GM18907 (cell line): Measurements from ENCODE around the gene RNF208.
A peak's percentile ranks its signal among the peaks of the same experiment; 100 is the strongest.

Source experiments
- ATAC-seq: cut with Tn5 transposase; IDR thresholded peaks from one replicate; pipeline ENCODE4 v1.9.1; 2021; ENCODE audit warnings: mild to moderate bottlenecking, moderate library complexity; ENCODE audit not compliant: unreplicated experiment

Gene RNF208

GRCh38 chr9:137228506-137228967 is 6.5 kb upstream of the RNF208 start:
- ATAC-seq, result no peak

- no peak for ATAC-seq
Observed at GRCh38 chr9:137227853-137228505, 5.9 kb upstream of the RNF208 start.

- no peak for ATAC-seq
Observed at GRCh38 chr9:137227054-137227852, 5.2 kb upstream of the RNF208 start, which contains the start of gene RNF224. Gene RNF224, plus strand, starts transcription at chr9:137227502. Its CDS starts 834 bp downstream, at chr9:137228336.

DNA sequence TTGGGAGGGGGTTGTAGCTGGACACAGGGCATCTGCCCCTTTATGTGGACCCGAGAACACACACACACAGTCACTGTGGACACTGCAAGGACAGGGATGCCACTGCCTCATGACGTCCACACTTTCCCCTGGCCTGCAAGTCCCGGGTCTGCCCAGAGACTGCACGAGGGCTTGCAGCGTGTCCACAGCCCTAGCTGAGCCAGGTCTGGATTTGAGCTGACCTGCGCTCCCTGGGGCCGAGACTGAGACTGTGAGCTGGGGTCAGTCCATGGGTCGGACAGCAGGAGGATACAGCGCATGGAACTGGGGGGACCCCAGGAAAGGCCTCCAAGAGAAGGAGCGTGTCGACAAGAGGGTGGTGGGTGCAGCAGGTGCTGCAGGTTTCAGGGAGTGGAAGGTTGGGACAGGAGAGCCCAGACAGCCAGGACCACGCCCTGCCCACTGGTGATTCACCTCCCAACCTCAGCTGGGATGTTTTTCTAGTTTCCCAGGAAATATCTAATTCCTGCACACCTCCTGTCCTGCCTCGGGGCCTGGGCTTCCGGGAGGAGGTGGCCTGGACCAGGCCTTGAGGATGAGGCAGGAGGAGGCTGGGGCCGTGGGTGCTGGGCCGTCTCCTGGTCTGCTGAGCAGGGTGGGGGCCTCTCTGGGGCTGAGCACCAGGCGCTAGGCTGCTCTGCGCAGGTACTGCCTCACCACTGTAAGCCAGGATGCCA is 4.5 kb upstream of the RNF208 start:
- no peak for ATAC-seq

- ATAC-seq, result no peak
Observed at GRCh38 chr9:137225699-137226331, 3.8 kb upstream of the RNF208 start.

DNA sequence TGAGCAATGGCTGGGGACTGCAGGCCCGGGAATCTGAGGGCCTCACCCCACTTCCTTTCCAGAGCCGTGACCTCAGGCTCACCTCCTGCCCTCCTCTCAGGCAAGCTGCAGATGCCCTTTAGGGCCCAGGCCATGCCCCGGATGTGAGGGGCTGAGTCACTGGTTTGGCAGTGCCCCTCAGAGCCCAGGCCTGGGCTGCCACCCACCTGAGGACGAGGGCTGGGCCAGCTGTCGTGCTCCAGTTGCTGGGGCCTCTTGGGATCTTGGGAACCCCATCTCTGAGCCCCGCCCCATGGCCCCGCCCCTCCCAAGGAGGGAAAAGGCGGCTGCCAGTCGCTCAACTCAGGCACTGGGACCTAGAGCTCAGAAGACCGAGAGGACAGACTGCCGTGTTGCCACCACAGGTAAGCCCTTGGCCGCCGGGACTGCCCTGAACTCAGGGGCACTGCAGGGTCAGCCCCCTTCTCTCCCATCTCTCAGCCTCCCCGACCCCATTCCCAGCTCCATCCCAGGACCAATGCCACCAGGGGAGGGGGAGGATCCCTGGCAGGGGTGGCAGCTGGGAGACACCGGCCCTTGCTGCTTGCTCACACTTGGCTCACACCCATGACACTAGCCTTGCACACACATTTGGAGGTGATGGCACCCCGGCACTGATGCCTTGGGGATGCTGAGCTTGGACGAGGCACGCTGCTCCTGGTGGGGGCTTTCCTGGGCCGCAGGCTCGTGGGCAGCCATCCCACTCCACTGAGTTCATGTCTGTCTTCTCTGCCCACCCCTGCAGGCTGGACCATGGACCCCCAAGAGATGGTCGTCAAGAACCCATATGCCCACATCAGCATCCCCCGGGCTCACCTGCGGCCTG is 3.0 kb upstream of the RNF208 start, which contains the start of gene CYSRT1:
CYSRT1 (plus strand) TSS at position 345 of the 865 bp plus-strand sequence; CDS start at position 793, 448 bp downstream.
- ATAC-seq, result no peak

GRCh38 chr9:137223078-137223970 is 1.3 kb upstream of the RNF208 start:
- ATAC-seq, result peak; percentile 63

DNA sequence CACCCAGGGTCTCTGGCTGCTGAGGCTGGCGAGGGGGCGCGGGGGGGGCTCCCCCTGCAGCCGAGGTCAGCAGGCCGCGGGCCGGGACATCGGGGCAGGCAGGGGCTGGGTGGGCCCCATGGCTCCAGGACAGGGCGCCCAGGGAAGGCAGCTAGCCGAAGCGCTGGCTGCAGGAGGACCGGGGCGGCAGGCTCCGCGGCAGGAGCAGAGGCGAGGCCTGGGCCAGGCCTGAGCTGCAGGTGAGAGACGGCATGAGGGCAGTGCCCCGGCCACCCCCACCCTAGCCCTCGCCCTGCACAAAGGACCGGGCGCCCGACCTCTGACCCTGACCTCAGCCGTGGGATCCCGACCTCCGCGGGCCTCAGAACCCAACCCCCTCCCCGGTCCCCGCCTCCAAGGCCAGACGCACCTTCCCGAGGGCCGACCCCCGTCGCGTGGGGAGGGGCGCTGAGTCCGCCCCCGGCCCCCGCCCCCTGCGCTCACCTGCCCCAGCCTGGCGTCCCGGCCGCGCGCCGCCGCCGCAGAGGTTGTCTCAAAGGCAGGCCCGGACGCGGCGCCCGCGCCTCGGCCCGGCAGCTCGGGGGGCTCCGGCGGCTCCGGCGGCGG is 431 bp downstream of the RNF208 start:
- ATAC-seq, result no peak

DNA sequence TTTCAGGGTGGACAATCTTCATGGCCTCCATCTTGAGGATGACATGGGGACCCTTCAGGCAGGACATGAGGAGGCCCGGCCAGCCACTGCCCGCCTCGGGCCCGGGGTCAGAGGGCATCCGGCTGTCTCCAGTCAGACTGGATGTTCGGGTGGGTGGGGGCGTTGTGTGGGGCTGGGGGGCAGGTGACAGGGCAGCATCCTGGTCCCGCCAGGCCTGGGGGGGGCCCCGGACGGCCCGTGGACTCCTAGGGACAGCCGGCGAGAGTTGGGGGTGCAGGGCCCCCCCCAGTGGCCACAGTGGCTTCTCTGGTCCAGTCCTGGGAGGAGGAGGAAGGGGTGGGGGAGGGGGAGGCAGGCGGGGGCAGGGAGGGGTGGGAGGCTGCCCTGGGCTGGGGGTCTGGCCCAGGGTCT is 940 bp downstream of the RNF208 start:
- no peak for ATAC-seq

- ATAC-seq, result no peak
Observed at GRCh38 chr9:137220317-137221094, 1.5 kb downstream of the RNF208 start.

GRCh38 chr9:137219757-137220316 is 2.2 kb downstream of the RNF208 start:
- no peak for ATAC-seq

DNA sequence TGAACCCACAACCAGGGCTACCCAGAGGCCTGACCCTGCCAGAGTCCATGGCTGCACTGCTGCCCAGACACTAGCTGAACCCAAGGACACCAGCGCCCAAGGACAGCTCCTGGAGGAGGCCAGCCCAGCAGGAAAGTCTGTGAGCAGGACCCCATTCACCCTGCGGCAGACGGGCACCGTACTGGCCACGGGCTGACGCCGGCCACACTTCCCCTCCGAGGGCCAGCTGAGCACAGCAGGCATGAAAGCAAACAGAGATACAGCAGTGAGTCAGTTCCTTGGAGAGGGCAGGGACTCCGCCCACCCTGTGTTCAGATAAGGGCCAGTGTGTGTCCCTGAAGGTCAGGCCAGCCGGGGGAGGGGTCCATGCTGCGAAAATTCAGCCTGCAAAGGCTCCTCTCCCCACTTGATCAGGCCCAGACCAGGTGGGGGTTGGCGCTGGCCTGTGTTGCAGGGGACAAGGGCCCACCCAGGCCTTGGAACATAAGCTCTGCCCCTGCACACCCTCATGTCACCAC is 3.2 kb downstream of the RNF208 start:
- no peak for ATAC-seq

DNA sequence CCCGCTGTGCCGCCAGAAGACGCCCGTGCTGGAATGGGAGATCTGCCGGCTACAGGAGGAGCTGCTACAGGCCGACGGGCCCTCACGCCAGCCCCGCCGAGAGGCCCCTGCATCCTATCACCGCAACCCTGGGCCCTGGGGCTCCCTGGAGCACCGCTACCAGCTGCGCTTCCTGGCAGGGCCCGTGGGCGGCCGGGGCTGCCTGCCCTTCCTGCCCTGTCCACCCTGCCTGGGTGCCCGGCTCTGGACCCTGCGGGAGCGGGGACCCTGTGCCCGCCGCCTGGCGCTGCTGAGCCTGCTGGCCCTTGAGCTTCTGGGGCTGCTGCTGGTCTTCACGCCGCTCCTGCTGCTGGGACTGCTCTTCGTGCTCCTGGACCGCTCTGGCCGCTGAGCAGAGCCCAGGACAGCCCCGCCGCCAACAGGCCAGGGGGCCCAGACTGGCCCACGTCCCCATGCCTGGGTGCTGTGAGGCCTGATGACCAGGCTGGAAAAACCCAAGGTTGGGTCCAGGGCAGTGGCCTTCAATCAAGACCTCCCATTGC is 3.8 kb downstream of the RNF208 start:
- ATAC-seq, result no peak

GRCh38 chr9:137217276-137218211 is 4.5 kb downstream of the RNF208 start:
- no peak for ATAC-seq

DNA sequence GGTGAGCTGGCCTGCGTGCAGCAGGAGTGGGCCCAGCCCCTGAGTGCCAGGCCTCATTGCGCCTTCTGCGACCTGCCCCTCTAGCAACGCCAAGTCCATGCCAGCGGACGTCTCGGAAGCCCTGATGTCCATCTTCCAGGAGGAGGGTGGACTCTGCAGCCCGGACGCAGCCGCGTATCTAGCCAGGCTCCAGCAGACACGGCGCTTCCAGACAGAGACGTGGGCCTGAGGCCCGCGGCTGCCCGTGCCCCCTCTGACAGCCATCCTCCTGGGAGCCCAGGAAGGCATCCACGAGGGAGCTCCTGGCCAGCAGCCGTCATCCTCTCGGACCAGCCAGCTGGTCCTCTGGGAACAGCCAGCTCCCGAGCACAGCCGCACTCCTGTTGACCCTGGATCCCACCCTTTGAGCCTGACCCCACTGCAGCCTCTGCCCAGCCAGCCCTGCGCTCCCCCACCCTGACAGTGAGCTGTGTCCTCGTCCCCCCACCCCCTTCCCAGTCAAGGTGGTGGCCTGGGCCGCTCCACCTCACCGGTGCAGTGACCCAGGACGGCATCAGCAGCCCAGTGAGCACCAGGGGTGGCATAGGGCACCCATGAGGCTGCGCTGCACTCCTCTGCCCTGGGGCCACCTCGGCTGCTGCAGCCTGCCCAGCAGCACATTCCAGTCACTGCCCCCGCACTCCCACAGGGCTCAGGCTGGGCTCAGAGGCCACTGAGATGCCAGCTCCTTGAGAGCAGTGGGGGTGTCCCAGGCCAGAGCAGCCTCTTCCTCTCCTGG is 5.7 kb downstream of the RNF208 start:
- ATAC-seq, result no peak
